NCI-H774 (cell line): ENCODE results near the gene GREM1.

Source experiments
- DNase-seq: peaks from one replicate; lab custom pipeline; 2025; lab: John Stamatoyannopoulos, UW

The GREM1 gene

DNA sequence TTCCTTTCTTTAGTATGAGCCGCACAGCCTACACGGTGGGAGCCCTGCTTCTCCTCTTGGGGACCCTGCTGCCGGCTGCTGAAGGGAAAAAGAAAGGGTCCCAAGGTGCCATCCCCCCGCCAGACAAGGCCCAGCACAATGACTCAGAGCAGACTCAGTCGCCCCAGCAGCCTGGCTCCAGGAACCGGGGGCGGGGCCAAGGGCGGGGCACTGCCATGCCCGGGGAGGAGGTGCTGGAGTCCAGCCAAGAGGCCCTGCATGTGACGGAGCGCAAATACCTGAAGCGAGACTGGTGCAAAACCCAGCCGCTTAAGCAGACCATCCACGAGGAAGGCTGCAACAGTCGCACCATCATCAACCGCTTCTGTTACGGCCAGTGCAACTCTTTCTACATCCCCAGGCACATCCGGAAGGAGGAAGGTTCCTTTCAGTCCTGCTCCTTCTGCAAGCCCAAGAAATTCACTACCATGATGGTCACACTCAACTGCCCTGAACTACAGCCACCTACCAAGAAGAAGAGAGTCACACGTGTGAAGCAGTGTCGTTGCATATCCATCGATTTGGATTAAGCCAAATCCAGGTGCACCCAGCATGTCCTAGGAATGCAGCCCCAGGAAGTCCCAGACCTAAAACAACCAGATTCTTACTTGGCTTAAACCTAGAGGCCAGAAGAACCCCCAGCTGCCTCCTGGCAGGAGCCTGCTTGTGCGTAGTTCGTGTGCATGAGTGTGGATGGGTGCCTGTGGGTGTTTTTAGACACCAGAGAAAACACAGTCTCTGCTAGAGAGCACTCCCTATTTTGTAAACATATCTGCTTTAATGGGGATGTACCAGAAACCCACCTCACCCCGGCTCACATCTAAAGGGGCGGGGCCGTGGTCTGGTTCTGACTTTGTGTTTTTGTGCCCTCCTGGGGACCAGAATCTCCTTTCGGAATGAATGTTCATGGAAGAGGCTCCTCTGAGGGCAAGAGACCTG lies 13.2 kb downstream of the GREM1 start:
- peak; percentile 81 for DNase-seq

DNA sequence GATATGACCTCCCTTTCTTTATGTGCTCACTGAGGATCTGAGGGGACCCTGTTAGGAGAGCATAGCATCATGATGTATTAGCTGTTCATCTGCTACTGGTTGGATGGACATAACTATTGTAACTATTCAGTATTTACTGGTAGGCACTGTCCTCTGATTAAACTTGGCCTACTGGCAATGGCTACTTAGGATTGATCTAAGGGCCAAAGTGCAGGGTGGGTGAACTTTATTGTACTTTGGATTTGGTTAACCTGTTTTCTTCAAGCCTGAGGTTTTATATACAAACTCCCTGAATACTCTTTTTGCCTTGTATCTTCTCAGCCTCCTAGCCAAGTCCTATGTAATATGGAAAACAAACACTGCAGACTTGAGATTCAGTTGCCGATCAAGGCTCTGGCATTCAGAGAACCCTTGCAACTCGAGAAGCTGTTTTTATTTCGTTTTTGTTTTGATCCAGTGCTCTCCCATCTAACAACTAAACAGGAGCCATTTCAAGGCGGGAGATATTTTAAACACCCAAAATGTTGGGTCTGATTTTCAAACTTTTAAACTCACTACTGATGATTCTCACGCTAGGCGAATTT lies 14.9 kb downstream of the GREM1 start:
- DNase-seq = no peak

- no peak for DNase-seq
These were observed 15.5 kb downstream of the GREM1 start for GRCh38 chr15:32733281-32733680.

DNA sequence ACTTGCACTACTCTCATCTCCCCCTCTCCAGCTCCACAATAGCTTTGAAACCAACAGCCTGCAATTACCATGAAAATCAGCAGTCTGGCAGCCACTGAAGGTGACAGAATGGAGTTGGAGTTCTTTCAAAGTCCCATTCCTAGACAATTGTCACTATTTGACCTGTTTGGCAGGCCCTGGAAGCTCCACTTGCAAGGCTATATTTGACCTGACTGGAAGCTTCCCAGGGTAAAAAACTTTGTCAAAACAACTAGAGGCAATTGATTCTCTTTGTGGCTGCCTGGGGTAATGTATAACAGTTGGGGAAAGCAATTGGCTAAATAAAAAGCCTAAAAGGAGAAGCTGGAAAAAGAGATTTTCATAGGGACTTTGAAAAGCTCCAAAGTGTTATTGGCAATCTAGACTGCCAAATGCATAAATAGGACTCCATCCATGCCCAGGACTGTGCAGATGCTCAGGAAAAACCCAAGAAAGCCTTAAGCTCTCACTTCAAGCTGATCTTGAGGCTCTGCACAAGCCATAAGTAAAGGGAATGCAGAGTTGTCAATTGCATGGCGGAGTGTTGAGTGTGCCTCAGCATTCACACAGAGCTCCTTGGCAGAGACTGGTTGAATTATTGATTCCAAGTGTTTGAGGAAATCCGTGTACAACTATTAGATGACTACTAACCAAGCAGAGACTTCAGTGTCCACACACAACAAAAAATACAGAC lies 18.3 kb downstream of the GREM1 start:
- DNase-seq = no peak

- no peak for DNase-seq
These were observed 18.9 kb downstream of the GREM1 start for GRCh38 chr15:32736701-32737061.

DNA sequence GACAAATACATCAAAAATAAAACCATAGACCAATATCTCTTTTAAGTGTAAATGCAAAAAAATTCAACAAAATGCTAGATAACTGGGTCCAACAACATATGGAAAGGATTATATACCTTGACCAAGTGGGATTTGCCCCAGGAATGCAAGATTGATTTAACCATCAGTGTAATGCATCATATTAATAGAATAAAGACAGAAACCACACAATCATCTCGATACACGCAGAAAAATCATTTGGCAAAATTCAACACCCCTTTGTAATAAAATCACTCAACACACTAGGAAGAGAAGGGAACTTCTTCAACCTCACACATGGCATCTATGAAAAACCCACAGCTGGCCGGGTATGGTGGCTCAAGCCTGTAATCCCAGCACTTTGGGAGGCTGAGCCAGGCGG lies 19.5 kb downstream of the GREM1 start:
- DNase-seq = no peak

- no peak for DNase-seq
These were observed 20.9 kb downstream of the GREM1 start for GRCh38 chr15:32738666-32739065.

DNA sequence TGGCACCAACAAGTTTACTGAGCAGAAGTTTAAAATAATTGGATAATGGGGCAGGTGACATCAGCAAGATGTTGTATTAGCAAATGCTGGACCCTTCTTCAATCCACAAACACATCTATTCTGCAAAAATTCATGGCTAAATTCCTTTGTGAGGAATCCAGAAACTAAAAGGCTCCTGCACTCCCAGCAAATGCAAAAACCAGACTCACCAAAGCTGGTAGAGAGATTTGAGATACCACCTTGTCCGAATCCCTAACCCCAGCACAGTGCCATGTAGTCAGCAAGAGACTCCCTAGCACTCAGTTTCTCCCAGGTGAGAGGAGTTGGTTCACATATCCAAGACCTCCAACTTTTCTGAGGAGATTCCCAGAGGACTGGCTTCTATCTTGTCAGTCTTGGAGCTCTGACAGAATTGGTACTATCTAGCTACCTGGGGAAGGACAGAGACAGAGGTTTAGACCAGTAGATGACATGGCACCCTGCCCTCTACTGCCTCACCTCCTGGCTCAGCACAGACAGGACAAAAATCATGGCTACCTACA lies 21.8 kb downstream of the GREM1 start:
- no peak for DNase-seq

DNA sequence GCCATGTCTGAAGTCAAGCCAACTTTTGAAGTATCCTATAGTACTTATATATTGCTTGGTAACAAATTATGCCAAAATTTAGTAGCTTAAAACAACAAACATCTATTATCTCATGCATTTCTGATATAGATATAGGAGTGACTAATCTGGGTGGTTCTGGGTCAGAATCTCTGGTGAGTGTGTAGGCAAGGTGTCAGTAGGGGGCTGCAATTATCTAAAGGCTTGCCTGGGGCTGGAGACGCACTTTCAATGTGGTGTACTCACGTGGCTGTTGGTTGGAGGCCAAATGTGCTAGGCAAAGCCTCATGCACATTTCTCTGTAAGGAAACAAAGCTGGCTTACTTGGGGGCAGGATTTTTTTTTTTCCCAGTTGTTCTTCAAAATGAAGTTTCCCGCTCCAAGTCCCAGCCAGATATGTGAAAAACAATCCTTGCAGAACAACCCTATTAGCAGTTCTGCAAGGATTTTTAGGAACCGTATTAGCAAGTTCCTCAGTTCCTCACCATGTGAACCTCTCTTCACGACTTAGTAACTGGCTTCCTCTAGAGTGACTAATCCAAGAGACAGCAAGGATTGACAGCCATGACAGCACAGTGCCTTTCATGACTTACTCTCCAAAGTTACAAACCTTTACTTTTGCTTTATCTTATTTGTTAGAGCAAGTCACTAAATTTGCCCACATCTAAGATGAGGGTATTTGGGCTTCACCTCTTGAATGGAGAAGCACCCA lies 25.8 kb downstream of the GREM1 start:
- DNase-seq = no peak

GRCh38 chr15:32746116-32746857 lies 28.5 kb downstream of the GREM1 start:
- DNase-seq = no peak

DNA sequence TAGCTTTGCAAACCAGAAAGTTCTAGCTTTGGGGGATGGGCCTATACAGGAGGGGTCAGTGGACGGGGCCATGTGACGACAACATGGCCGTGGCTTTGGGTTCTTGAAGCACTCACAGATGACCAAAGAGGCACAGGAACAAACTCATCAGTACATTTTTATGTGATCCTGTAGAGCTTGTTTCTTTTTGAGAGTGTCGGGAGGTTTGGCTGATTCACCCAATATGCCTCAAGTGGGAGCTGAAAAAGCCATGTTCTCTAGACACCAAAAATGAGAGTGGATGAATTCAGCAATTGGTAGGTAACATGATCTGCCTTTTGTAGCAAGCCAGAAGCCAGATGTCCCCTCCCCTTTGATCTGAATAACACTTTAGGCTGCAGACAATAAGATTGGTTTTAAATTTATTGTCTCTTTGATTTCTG lies 30.1 kb downstream of the GREM1 start:
- no peak for DNase-seq

DNA sequence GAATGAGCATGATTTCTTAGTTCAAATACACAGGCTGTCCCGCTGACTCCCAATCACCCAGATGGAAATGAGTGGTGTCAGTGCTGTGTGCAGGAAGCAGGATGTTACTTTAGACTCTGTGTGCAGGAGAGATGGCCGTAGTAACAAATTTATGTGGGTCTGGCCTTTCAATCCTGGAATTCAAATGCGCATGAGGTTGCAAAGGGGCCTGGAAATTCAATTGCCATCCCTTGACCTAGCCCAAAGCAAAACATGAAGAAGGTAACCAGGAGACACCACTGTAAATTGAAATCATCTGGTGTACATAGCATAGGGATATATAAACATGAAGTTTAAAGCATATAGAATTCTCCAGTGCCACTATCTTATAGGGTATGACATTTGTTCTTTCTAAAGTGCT lies 33.2 kb downstream of the GREM1 start:
- DNase-seq = no peak

GRCh38 chr15:32757426-32757825 lies 39.6 kb downstream of the GREM1 start:
- no peak for DNase-seq

- no peak for DNase-seq
These were observed 45.5 kb downstream of the GREM1 start for GRCh38 chr15:32763295-32763694.

DNA sequence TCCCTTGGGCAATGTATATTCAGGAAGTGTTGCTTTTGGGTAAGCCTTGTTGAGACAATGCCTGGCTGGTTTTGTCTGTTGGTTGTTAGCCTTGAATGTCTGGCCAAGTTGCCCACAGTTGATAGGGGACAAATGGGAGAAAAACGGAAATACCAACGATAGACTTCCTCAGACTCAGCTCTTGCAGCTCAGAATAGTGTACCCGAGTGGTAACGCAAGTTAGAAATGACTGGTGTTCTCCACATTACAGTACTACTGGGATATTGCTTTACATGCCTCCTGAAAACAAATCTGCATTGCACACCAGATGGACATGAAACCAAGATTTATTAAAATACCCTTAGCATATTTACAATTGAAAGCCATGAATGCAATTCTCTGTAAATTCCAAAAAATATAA lies 47.4 kb downstream of the GREM1 start:
- no peak for DNase-seq

GRCh38 chr15:32766101-32766500 lies 48.3 kb downstream of the GREM1 start:
- no peak for DNase-seq

GRCh38 chr15:32767236-32767635 lies 49.4 kb downstream of the GREM1 start:
- DNase-seq = no peak

- DNase-seq = no peak
These were observed 56.2 kb downstream of the GREM1 start for GRCh38 chr15:32774022-32774421.

DNA sequence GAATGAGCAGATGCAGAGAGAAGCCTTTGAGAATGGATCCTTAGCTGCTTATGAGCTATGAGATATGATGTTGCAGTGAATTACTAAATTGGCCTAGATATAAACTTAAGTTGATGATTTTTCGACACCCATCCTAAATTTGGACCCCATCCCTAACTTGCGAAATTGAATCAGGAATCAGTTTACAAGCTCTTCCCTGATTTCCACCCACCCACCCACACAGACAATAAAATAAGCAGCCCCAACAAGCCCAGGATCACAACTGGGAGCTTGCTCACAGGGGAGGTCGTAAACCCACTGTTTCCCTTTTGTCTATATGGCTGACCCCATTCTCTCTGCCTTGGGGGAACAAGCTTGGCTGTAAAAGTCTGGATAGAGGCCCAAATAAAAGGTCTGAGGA lies 57.3 kb downstream of the GREM1 start:
- DNase-seq = no peak

DNA sequence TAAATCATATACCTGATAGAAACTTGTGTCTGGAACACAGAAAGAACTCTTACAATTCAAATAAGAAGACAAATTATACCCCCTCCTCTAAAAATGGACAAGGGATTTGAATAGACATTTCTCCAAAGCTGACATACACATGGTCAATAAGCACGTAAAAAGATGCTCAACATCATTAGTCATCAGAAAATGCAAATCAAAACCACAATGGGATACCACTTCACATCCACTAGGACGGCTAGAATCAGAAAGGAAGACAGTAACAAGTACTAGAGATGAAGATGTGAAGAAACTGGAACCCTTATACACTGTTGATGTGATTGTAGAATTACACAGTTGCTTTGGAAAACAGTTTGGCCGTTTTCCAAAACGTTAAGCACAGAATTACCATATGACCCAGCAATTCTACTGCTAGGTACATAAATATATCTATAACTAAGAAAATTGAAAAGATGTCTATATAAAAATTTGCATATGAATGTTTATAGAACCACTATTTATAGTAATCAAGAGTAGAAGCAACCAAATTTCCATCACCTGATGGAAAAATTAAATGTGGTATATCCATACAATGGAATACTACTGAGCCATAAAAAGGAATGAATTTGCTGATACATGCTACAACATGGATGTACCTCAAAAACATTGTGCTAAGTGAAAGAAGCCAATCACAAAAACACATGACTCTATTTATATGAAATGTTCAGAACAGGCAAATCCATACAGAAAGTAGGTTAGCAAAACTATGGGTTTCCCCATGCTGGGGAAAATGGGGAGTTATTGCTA lies 60.8 kb downstream of the GREM1 start:
- DNase-seq = no peak
